Measurements from ENCODE around the gene CREB5. TPM values are rescaled to one million over a fixed set of nuclear protein-coding genes. Genes with fewer than 3 reads are reported as not detected.

Gene CREB5
- total RNA-seq, 1 experiment from 2014 or later: 5.2 TPM

DNA sequence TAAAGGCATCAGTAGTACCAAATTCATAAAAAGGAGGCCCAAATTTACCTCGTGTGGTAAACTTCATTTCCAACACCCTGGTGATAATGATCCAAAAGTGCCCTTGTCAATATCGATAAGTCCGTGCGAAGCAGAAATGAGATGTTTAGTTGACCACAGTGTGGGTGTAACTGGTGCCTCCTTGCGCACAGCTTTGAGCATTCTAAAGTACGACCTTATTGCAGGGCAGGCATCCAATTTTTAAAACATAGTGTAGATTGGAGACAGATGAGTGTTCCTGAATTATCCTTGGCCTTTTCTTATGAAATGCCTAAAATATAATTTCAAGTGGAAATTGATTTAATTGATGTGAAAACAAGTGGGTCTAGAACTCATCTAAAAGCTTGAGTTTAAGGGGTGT, 297.4 kb downstream of the CREB5 start:
- no peak overlapping the region for H3K4me2 ChIP-seq (ENCODE audit: low read length)
- no peaks in the 10 kb centered on the region for H3K27me3 ChIP-seq (ENCODE audit: low read length)
- no TSS peak for BruUV-seq (replicated peaks)
- no peak overlapping the region for H3K27ac ChIP-seq (ENCODE audit: low read length)
- ChIA-PET POLR2A (ENCODE audit: unreplicated experiment) (no interaction called here), CTCF (interaction anchor here (0.7 kb wide), 1 partner anchor 1489 kb away, joined by 3 read pairs; no protein-coding TSS in a partner anchor)
- no peaks in the 10 kb centered on the region for H3K79me2 ChIP-seq (ENCODE audit: low read length)
- no peaks in the 10 kb centered on the region for H3K36me3 ChIP-seq (ENCODE audit: low read depth, low read length)
- intact Hi-C loops (cut with micrococcal nuclease): no loop called here
- DNase-seq: no peak
- H3K4me3 ChIP-seq (ENCODE audit: low read length): no peak overlapping the region
- H3K9me2 ChIP-seq (replicated peaks; ENCODE audit: low read length): no peaks in the 10 kb centered on the region
- H3K9ac ChIP-seq (ENCODE audit: low read length): no peak overlapping the region
- H3K9me3 ChIP-seq (ENCODE audit: low read length): no peaks in the 10 kb centered on the region
- no peaks in the 10 kb centered on the region for H3K4me1 ChIP-seq (ENCODE audit: insufficient read depth, low read length)
- no peak for ATAC-seq
- TF ChIP-seq EZH2 (IDR thresholded peaks at IDR 0.05; ENCODE audit: low read length, unreplicated experiment): no peak
- TF ChIP-seq, protein P1, sequence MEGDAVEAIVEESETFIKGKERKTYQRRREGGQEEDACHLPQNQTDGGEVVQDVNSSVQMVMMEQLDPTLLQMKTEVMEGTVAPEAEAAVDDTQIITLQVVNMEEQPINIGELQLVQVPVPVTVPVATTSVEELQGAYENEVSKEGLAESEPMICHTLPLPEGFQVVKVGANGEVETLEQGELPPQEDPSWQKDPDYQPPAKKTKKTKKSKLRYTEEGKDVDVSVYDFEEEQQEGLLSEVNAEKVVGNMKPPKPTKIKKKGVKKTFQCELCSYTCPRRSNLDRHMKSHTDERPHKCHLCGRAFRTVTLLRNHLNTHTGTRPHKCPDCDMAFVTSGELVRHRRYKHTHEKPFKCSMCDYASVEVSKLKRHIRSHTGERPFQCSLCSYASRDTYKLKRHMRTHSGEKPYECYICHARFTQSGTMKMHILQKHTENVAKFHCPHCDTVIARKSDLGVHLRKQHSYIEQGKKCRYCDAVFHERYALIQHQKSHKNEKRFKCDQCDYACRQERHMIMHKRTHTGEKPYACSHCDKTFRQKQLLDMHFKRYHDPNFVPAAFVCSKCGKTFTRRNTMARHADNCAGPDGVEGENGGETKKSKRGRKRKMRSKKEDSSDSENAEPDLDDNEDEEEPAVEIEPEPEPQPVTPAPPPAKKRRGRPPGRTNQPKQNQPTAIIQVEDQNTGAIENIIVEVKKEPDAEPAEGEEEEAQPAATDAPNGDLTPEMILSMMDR (conservative IDR thresholded peaks at IDR 0.05; ENCODE audit: low read depth, low read length): no peak
- no peak for TF ChIP-seq EZH2phosphoT487 (IDR thresholded peaks at IDR 0.05; ENCODE audit: borderline replicate concordance, low read length)
- no peak overlapping the region for H2AFZ ChIP-seq (ENCODE audit: low read length)
- H3F3A ChIP-seq (ENCODE audit: low read length, unreplicated experiment): no peaks in the 10 kb centered on the region
- no peaks in the 10 kb centered on the region for H4K20me1 ChIP-seq (ENCODE audit: low read length)

DNA sequence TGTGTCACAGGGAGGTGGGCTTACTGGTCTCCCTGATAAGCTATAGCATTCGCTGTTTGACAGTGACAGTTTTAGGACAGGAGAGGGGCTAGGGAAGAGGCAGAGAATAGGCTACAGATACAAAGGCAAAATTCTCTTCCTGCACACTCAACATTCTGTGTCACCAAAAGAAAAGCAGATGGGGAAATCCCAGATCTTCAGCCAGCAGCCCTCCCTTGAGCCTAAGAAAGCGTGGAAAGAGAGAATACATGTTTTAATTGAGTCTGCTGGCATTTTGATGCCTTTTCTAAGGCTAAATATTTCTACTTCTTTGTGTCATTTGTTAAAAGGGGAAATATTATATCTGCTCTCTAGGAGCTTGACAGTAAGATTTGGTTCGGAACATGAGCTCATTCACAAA, 298.8 kb downstream of the CREB5 start:
- H3K4me1 ChIP-seq (ENCODE audit: insufficient read depth, low read length): no peaks in the 10 kb centered on the region
- CTCF ChIA-PET: no interaction called here

GRCh38 chr7:28714459-28715120, 302.3 kb downstream of the CREB5 start:
- ChIA-PET POLR2A (ENCODE audit: unreplicated experiment) (no interaction called here), CTCF (no interaction called here)
- BruUV-seq (replicated peaks): no TSS peak

More for the DNA sequence above, 298.8 kb downstream of the CREB5 start:
- intact Hi-C loops (cut with micrococcal nuclease): no loop called here
- no peaks in the 10 kb centered on the region for H3K9me3 ChIP-seq (ENCODE audit: low read length)
- no peak overlapping the region for H3K9ac ChIP-seq (ENCODE audit: low read length)
- H3K9me2 ChIP-seq (replicated peaks; ENCODE audit: low read length): no peaks in the 10 kb centered on the region
- no peak for TF ChIP-seq EZH2phosphoT487 (IDR thresholded peaks at IDR 0.05; ENCODE audit: borderline replicate concordance, low read length)
- TF ChIP-seq, protein P1 (conservative IDR thresholded peaks at IDR 0.05; ENCODE audit: low read depth, low read length): no peak
- no peak for TF ChIP-seq EZH2 (IDR thresholded peaks at IDR 0.05; ENCODE audit: low read length, unreplicated experiment)
- H3K27ac ChIP-seq (ENCODE audit: low read length): no peak overlapping the region
- ATAC-seq: no peak
- H3K4me2 ChIP-seq (ENCODE audit: low read length): no peak overlapping the region
- H3K27me3 ChIP-seq (ENCODE audit: low read length): no peaks in the 10 kb centered on the region
- no peaks in the 10 kb centered on the region for H3F3A ChIP-seq (ENCODE audit: low read length, unreplicated experiment)
- no peak overlapping the region for H2AFZ ChIP-seq (ENCODE audit: low read length)
- no peaks in the 10 kb centered on the region for H3K36me3 ChIP-seq (ENCODE audit: low read depth, low read length)
- no peaks in the 10 kb centered on the region for H3K79me2 ChIP-seq (ENCODE audit: low read length)
- no TSS peak for BruUV-seq (replicated peaks)
- H4K20me1 ChIP-seq (ENCODE audit: low read length): no peaks in the 10 kb centered on the region
- no peak overlapping the region for H3K4me3 ChIP-seq (ENCODE audit: low read length)
- no peak for DNase-seq
- POLR2A ChIA-PET (ENCODE audit: unreplicated experiment): no interaction called here

More at GRCh38 chr7:28714459-28715120, 302.3 kb downstream of the CREB5 start:
- Histone ChIP-seq H2AFZ (ENCODE audit: low read length) (no peak overlapping the region), H3K36me3 (ENCODE audit: low read depth, low read length) (no peaks in the 10 kb centered on the region), H3K27ac (ENCODE audit: low read length) (no peak overlapping the region), H4K20me1 (ENCODE audit: low read length) (no peaks in the 10 kb centered on the region), H3F3A (ENCODE audit: low read length, unreplicated experiment) (no peaks in the 10 kb centered on the region), H3K9me3 (ENCODE audit: low read length) (no peaks in the 10 kb centered on the region), H3K4me1 (ENCODE audit: insufficient read depth, low read length) (no peaks in the 10 kb centered on the region), H3K79me2 (ENCODE audit: low read length) (no peaks in the 10 kb centered on the region), H3K9me2 (replicated peaks; ENCODE audit: low read length) (no peaks in the 10 kb centered on the region), H3K4me2 (ENCODE audit: low read length) (no peak overlapping the region), H3K4me3 (ENCODE audit: low read length) (no peak overlapping the region), H3K9ac (ENCODE audit: low read length) (no peak overlapping the region), H3K27me3 (ENCODE audit: low read length) (no peaks in the 10 kb centered on the region)
- intact Hi-C loops (cut with micrococcal nuclease): no loop called here
- no peak for DNase-seq
- no peak for ATAC-seq
- TF ChIP-seq EZH2phosphoT487 (IDR thresholded peaks at IDR 0.05; ENCODE audit: borderline replicate concordance, low read length): no peak
- TF ChIP-seq, protein P1 (conservative IDR thresholded peaks at IDR 0.05; ENCODE audit: low read depth, low read length): no peak
- no peak for TF ChIP-seq EZH2 (IDR thresholded peaks at IDR 0.05; ENCODE audit: low read length, unreplicated experiment)

Measured in PC-3 (cell line).